HEK293 (cell line): ENCODE data around the gene IL12A.

Experiments used
- CTCF ChIA-PET: fragments of 350-600 bp; formaldehyde crosslinking; extraction: SDS; loops from one replicate; lab custom pipeline; 2021; ENCODE audit warnings: antibody characterized with exemption; lab: Yijun Ruan, JAX
- POLR2A ChIA-PET: fragments of 300-600 bp; formaldehyde crosslinking; extraction: SDS; loops from one replicate; lab custom pipeline; 2020; ENCODE audit warnings: antibody characterized with exemption, inconsistent platforms; lab: Yijun Ruan, JAX
- H3K27ac ChIP-seq: fragments of 200-500 bp; sonication (Bioruptor generic); 2 replicates; pipeline ENCODE4 v1.5.1; 2014; ENCODE audit warnings: low read depth, low read length, control low read depth, inconsistent platforms; ENCODE audit errors: extremely low read depth
- H3K36me3 ChIP-seq, 2 experiments: fragments of 200-500 bp in 1 of 2; sonication (Bioruptor generic) in 1 of 2; 1 replicate in 1 of 2; 2 replicates in 1 of 2; pipeline ENCODE4 v1.5.1; 2014 to 2017; ENCODE audit warnings: inconsistent platforms in 2 of 2, low read length in 2 of 2; ENCODE audit not compliant: control insufficient read depth in 2 of 2, insufficient read depth in 1 of 2
- H3K4me1 ChIP-seq: fragments of 200-500 bp; sonication (Bioruptor generic); 2 replicates; pipeline ENCODE4 v1.5.1; 2014; ENCODE audit warnings: mild to moderate bottlenecking, low read length, inconsistent platforms; ENCODE audit not compliant: control insufficient read depth, insufficient read depth
- H3K4me3 ChIP-seq: 2 replicates; pipeline ENCODE4 v1.5.1; 2011; ENCODE audit warnings: low read depth, mild to moderate bottlenecking, control low read depth, low read length, moderate library complexity
- H3K9me3 ChIP-seq: fragments of 200-500 bp; sonication (Bioruptor generic); 2 replicates; pipeline ENCODE4 v1.5.1; 2014; ENCODE audit warnings: low read depth, low read length, inconsistent platforms; ENCODE audit not compliant: control insufficient read depth, insufficient read depth
- ATF2 ChIP-seq: fragments of 450-650 bp; formaldehyde crosslinking; IDR thresholded peaks from 2 replicates; pipeline ENCODE4 v1.5.1; 2016; ENCODE audit warnings: missing biosample characterization, missing genetic modification characterization, low read depth
- HIC1 ChIP-seq: fragments of 450-650 bp; formaldehyde crosslinking; IDR thresholded peaks from 2 replicates; pipeline ENCODE4 v1.5.1; 2016; ENCODE audit warnings: missing biosample characterization, missing genetic modification characterization
- INSM2 ChIP-seq: fragments of 450-650 bp; formaldehyde crosslinking; IDR thresholded peaks from 2 replicates; pipeline ENCODE4 v1.5.1; 2016; ENCODE audit warnings: missing biosample characterization, missing genetic modification characterization
- OSR2 ChIP-seq: fragments of 450-650 bp; formaldehyde crosslinking; IDR thresholded peaks from 2 replicates; pipeline ENCODE4 v1.5.1; 2016; ENCODE audit warnings: missing biosample characterization, missing genetic modification characterization
- PRDM10 ChIP-seq: fragments of 450-650 bp; formaldehyde crosslinking; IDR thresholded peaks from 2 replicates; pipeline ENCODE4 v1.5.1; 2016; ENCODE audit warnings: missing biosample characterization, missing genetic modification characterization
- PRDM6 ChIP-seq: fragments of 450-650 bp; formaldehyde crosslinking; IDR thresholded peaks from 2 replicates; pipeline ENCODE4 v1.5.1; 2017; ENCODE audit warnings: missing biosample characterization, missing genetic modification characterization
- YY1 ChIP-seq: fragments of 450-650 bp; formaldehyde crosslinking; IDR thresholded peaks from 2 replicates; pipeline ENCODE4 v1.5.1; 2018; ENCODE audit warnings: missing biosample characterization, missing genetic modification characterization
- ZBTB7A ChIP-seq: fragments of 450-650 bp; formaldehyde crosslinking; IDR thresholded peaks from 2 replicates; pipeline ENCODE4 v1.5.1; 2016; ENCODE audit warnings: low read depth, missing biosample characterization, missing genetic modification characterization
- ZBTB8A ChIP-seq: fragments of 450-650 bp; formaldehyde crosslinking; IDR thresholded peaks from 2 replicates; pipeline ENCODE4 v1.5.1; 2016; ENCODE audit warnings: missing biosample characterization, missing genetic modification characterization
- ZFHX2 ChIP-seq: fragments of 450-650 bp; formaldehyde crosslinking; conservative IDR thresholded peaks from 2 replicates; pipeline ENCODE4 v1.5.1; 2016; ENCODE audit warnings: missing biosample characterization, missing genetic modification characterization
- ZNF138 ChIP-seq: fragments of 450-650 bp; formaldehyde crosslinking; IDR thresholded peaks from 2 replicates; pipeline ENCODE4 v1.5.1; 2016; ENCODE audit warnings: missing biosample characterization, missing genetic modification characterization, borderline replicate concordance
- ZNF292 ChIP-seq: fragments of 450-650 bp; formaldehyde crosslinking; IDR thresholded peaks from 2 replicates; pipeline ENCODE4 v1.5.1; 2016; ENCODE audit warnings: low read depth, missing biosample characterization, missing genetic modification characterization, borderline replicate concordance
- ZNF335 ChIP-seq: fragments of 450-650 bp; formaldehyde crosslinking; conservative IDR thresholded peaks from 2 replicates; pipeline ENCODE4 v1.5.1; 2016; ENCODE audit warnings: missing biosample characterization, missing genetic modification characterization
- ZNF366 ChIP-seq: fragments of 450-650 bp; formaldehyde crosslinking; conservative IDR thresholded peaks from 2 replicates; pipeline ENCODE4 v1.5.1; 2016; ENCODE audit warnings: missing biosample characterization, missing genetic modification characterization
- ZNF555 ChIP-seq: fragments of 450-650 bp; formaldehyde crosslinking; conservative IDR thresholded peaks from 2 replicates; pipeline ENCODE4 v1.5.1; 2017; ENCODE audit warnings: missing biosample characterization, mild to moderate bottlenecking, missing genetic modification characterization, inconsistent platforms
- ZNF701 ChIP-seq: fragments of 450-650 bp; formaldehyde crosslinking; IDR thresholded peaks from 2 replicates; pipeline ENCODE4 v1.5.1; 2016; ENCODE audit warnings: missing biosample characterization, missing genetic modification characterization
- ZNF792 ChIP-seq: fragments of 450-650 bp; formaldehyde crosslinking; IDR thresholded peaks from 2 replicates; pipeline ENCODE4 v1.5.1; 2016; ENCODE audit warnings: missing biosample characterization, missing genetic modification characterization
- ZSCAN18 ChIP-seq: fragments of 450-650 bp; formaldehyde crosslinking; IDR thresholded peaks from 2 replicates; pipeline ENCODE4 v1.5.1; 2016; ENCODE audit warnings: missing biosample characterization, missing genetic modification characterization

Gene IL12A

GRCh38 chr3:160035757-160036156 lies 47.1 kb downstream of the IL12A start:
- ChIA-PET POLR2A (no interaction called here), CTCF (no interaction called here)

GRCh38 chr3:160038862-160039562 lies 50.4 kb downstream of the IL12A start:
- ChIA-PET POLR2A (no interaction called here), CTCF (no interaction called here)
- TF ChIP-seq PRDM10 (tag by site-specific recombination) (peak; percentile 44; the same call in 1 of the 2 replicates), ZNF701 (tag by site-specific recombination) (no peak), YY1 (tag by site-specific recombination) (no peak), ZNF335 (tag by site-specific recombination) (0 out of 2 replicates have a peak, but pooled peaks have one; percentile 31), OSR2 (no peak), ZNF792 (no peak), ZBTB8A (no peak), HIC1 (tag by site-specific recombination) (no peak), ZSCAN18 (no peak), ZNF292 (tag by site-specific recombination) (no peak), INSM2 (tag by site-specific recombination) (no peak), ZNF366 (no peak), ZFHX2 (peak; percentile 54), ZNF555 (tag by site-specific recombination) (no peak), ZBTB7A (tag by site-specific recombination) (no peak), ZNF138 (no peak)

More at GRCh38 chr3:160035757-160036156, 47.1 kb downstream of the IL12A start:
- Histone ChIP-seq H3K27ac (no peak overlapping the region), H3K4me1 (no peaks in the 10 kb centered on the region), H3K4me3 (no peak overlapping the region), H3K36me3 (no peaks in the 10 kb centered on the region), H3K9me3 (no peaks in the 10 kb centered on the region)
- TF ChIP-seq PRDM6 (tag by site-specific recombination) (no peak), ATF2 (tag by site-specific recombination) (0 out of 2 replicates have a peak, but pooled peaks have one; percentile 38)

More at GRCh38 chr3:160038862-160039562, 50.4 kb downstream of the IL12A start:
- Histone ChIP-seq H3K36me3 (no peaks in the 10 kb centered on the region), H3K4me1 (no peaks in the 10 kb centered on the region), H3K27ac (no peak overlapping the region), H3K4me3 (peak overlapping the region; percentile 22), H3K9me3 (no peaks in the 10 kb centered on the region)
